SK-N-MC (cell line): ENCODE data around the gene SRGN.
"Not testable (repeated sequence)": the region's sequence is repeated elsewhere in the genome, so short reads cannot be mapped to it uniquely, and the experiment has no call there.

Experiments
- EZH2 ChIP-seq: fragments of 200-600 bp; sonication (generic); IDR thresholded peaks from one replicate; pipeline ENCODE4 v1.6.1; 2017; ENCODE audit warnings: antibody characterized with exemption
- POLR2AphosphoS5 ChIP-seq: IDR thresholded peaks from 2 replicates; pipeline ENCODE4 v1.6.1; 2012; ENCODE audit warnings: mild to moderate bottlenecking, low read depth, low read length, borderline replicate concordance

DNA sequence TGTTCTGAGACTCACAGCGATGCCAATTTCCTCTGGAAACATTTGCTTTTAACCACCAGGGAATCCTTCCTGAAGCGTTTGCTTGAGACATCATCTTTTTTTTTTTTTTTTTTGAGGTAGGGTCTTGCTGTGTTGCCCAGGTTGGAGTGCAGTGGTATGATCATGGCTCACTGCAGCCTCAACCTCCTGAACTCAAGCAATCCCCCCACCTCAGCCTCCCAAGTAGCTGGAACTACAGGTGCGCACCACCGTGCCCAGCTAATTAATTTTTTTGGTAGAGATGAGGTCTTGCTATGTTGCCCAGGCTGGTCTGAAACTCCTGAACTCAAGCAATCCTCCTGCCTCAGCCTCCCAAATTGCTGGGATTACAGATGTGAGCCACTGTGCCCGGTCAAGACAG is 47.0 kb upstream of the SRGN start:
- not testable (repeated sequence) for TF ChIP-seq POLR2AphosphoS5, EZH2
